HG02763 (cell line): ENCODE data around the gene P2RX6.

Experiments
- ATAC-seq: cut with Tn5 transposase; IDR thresholded peaks from one replicate; pipeline ENCODE4 v1.9.1; 2021; ENCODE audit warnings: mild to moderate bottlenecking, moderate library complexity; ENCODE audit not compliant: unreplicated experiment

P2RX6 gene

GRCh38 chr22:21010426-21011113, 4.4 kb upstream of the P2RX6 start:
- ATAC-seq = no peak

GRCh38 chr22:21012446-21013407, 2.2 kb upstream of the P2RX6 start:
- ATAC-seq = no peak

GRCh38 chr22:21013657-21014201, 1.2 kb upstream of the P2RX6 start:
- ATAC-seq = no peak

GRCh38 chr22:21014202-21014725, 701 bp upstream of the P2RX6 start:
- peak; percentile 90 for ATAC-seq

GRCh38 chr22:21015466-21016006, 571 bp downstream of the P2RX6 start:
- no peak for ATAC-seq

GRCh38 chr22:21016644-21017420, 1.9 kb downstream of the P2RX6 start:
- ATAC-seq = no peak

- ATAC-seq = no peak
Observed at GRCh38 chr22:21018314-21018713, 3.3 kb downstream of the P2RX6 start.

GRCh38 chr22:21020802-21021429, 6.0 kb downstream of the P2RX6 start:
- no peak for ATAC-seq

- no peak for ATAC-seq
Observed at GRCh38 chr22:21022507-21022906, 7.5 kb downstream of the P2RX6 start.

- ATAC-seq = no peak
Observed at GRCh38 chr22:21022955-21023614, 8.1 kb downstream of the P2RX6 start.

GRCh38 chr22:21025266-21025665, 10.3 kb downstream of the P2RX6 start:
- ATAC-seq = no peak

GRCh38 chr22:21025763-21026755, 11.1 kb downstream of the P2RX6 start:
- ATAC-seq = no peak

- no peak for ATAC-seq
Observed at GRCh38 chr22:21026783-21027692, 12.1 kb downstream of the P2RX6 start.

- ATAC-seq = no peak
Observed at GRCh38 chr22:21028277-21029251, 13.6 kb downstream of the P2RX6 start.

GRCh38 chr22:21029486-21030025, 14.6 kb downstream of the P2RX6 start:
- ATAC-seq = no peak

GRCh38 chr22:21030032-21030431, 15.1 kb downstream of the P2RX6 start:
- ATAC-seq = no peak
